GM10248 (cell line): ENCODE results near the gene CKAP4.

ENCODE experiments used
- CTCF ChIA-PET: fragments of 300-600 bp; sonication (Branson Sonifier 250); formaldehyde crosslinking; extraction: SDS; loops from one replicate; lab custom pipeline; 2021; ENCODE audit warnings: antibody characterized with exemption; lab: Yijun Ruan, JAX
- POLR2A ChIA-PET: fragments of 350-650 bp; sonication (Branson Sonifier 250); formaldehyde crosslinking; extraction: SDS; loops from one replicate; lab custom pipeline; 2020; ENCODE audit warnings: antibody characterized with exemption; lab: Yijun Ruan, JAX
- DNase-seq: peaks from one replicate; pipeline ENCODE4 v3.0.0; 2012; ENCODE audit errors: extremely low spot score
- CTCF ChIP-seq: IDR thresholded peaks from 2 replicates; pipeline ENCODE4 v1.5.1; 2012; ENCODE audit warnings: mild to moderate bottlenecking, low read depth; ENCODE audit errors: extremely low read depth, missing control alignments, control extremely low read depth

CKAP4 gene

GRCh38 chr12:106189341-106189740, 58.5 kb downstream of the CKAP4 start:
- no peak for TF ChIP-seq CTCF
- ChIA-PET POLR2A (no interaction called here), CTCF (no interaction called here)
- no peak for DNase-seq

- DNase-seq, result no peak
- POLR2A ChIA-PET, result no interaction called here
- CTCF ChIA-PET, result no interaction called here
- no peak for TF ChIP-seq CTCF
Measured at GRCh38 chr12:106188256-106188655, 59.6 kb downstream of the CKAP4 start.
